Measurements from ENCODE around the gene PPARA.

DNA sequence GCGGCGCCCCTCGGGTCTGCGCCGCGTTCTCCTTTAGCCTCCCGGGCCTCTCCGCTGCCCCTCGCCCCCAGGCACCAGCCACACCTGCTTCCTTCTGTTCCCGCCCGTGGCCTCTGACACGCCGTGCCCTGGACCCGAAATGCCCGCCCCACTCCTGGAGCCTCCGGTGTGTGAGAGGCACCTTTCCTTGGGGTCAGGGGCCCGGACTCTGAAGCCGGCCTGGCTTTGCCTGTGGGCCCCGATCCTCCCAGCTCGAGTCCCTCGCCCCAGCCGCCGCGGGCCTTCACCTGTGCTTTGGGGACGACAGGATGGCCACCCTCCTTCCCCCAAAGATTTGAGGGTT is 100.4 kb downstream of the PPARA start:
- TF ChIP-seq, protein P1, sequence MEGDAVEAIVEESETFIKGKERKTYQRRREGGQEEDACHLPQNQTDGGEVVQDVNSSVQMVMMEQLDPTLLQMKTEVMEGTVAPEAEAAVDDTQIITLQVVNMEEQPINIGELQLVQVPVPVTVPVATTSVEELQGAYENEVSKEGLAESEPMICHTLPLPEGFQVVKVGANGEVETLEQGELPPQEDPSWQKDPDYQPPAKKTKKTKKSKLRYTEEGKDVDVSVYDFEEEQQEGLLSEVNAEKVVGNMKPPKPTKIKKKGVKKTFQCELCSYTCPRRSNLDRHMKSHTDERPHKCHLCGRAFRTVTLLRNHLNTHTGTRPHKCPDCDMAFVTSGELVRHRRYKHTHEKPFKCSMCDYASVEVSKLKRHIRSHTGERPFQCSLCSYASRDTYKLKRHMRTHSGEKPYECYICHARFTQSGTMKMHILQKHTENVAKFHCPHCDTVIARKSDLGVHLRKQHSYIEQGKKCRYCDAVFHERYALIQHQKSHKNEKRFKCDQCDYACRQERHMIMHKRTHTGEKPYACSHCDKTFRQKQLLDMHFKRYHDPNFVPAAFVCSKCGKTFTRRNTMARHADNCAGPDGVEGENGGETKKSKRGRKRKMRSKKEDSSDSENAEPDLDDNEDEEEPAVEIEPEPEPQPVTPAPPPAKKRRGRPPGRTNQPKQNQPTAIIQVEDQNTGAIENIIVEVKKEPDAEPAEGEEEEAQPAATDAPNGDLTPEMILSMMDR (IDR thresholded peaks at IDR 0.05), result no peak
- TF ChIP-seq POLR2A (IDR thresholded peaks at IDR 0.05), result no peak
- TF ChIP-seq EP300 (IDR thresholded peaks at IDR 0.05), result no peak
